ENCODE results near the gene FAT3. TPM values are rescaled to one million over a fixed set of nuclear protein-coding genes. Genes with fewer than 3 reads are reported as not detected.
A peak's percentile ranks its signal among the peaks of the same experiment; 100 is the strongest.

Gene FAT3
- total and polyA plus RNA-seq, 4 experiments from 2014 or later: not detected

DNA sequence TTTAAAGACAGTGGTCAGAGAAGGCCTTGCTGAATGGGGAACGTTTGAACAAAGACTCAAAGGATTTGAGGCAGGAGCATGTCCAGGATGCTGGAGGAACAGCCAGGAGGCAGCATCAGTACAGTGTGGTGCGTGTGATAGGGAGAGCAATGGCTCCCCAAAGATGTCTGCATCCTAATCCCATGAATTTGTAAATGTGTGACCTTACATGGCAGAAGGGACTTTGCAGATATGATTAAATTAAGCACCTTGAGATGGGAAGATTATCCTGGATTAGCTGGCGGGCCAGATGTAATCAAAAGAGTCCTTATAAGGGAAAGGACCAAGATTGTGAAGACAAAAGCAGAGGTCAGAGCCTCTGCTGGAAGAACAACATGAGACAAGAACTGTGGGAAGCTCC, 24.6 kb upstream of the FAT3 start:
- intact Hi-C loops (cut with micrococcal nuclease): no loop called here
- CTCF ChIA-PET (ENCODE audit: partially characterized antibody): no interaction called here

DNA sequence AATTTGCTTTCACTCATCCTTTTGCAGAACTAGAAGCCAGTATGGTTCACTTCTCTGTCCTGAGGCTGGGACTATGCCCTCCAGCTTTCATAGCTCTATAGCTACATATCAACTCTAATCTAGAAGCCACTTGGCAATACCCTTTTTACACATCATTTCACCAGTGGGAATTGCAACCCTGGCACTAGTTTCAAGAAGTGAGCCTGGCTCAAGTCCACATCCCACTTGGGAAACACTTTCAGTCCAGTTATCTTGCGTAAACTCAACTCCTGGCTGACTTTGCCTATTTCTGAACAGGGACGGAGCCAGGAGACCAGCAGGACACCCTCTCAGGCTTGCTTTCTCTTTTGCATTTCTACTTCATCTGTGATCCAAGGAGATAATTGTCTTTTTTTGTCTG, 19.9 kb upstream of the FAT3 start:
- ChIA-PET POLR2A (ENCODE audit: partially characterized antibody) (no interaction called here), CTCF (ENCODE audit: partially characterized antibody) (no interaction called here)
- H3K4me3 ChIP-seq (ENCODE audit: low read length in 2 of 2): no peak overlapping the region
- H3K27ac ChIP-seq (ENCODE audit: low read depth, low read length): no peak overlapping the region
- Mint-ChIP-seq H3K9me3 (peaks cover 0 to 19% (median 6%) of the 10 kb centered on the region in 8 donors), H3K27ac (no peak overlapping the region), H3K4me3 (no peak overlapping the region), H3K36me3 (no peaks in the 10 kb centered on the region), H3K27me3 (no peaks in the 10 kb centered on the region), H3K4me1 (no peaks in the 10 kb centered on the region)
- H3K9me3 ChIP-seq (ENCODE audit: control insufficient read depth in 1 of 2, low read length in 2 of 2): no peaks in the 10 kb centered on the region
- H3K27me3 ChIP-seq (ENCODE audit: insufficient read depth, low read length): no peaks in the 10 kb centered on the region
- no peaks in the 10 kb centered on the region for H3K36me3 ChIP-seq (ENCODE audit: insufficient read depth, low read length)
- intact Hi-C loops (cut with micrococcal nuclease): no loop called here
- DNase-seq: no peak
- no peaks in the 10 kb centered on the region for H3K4me1 ChIP-seq (ENCODE audit: insufficient read depth, low read length)

More for the DNA sequence above, 24.6 kb upstream of the FAT3 start:
- Mint-ChIP-seq H3K36me3 (no peaks in the 10 kb centered on the region), H3K27ac (no peak overlapping the region), H3K4me1 (no peaks in the 10 kb centered on the region), H3K27me3 (no peaks in the 10 kb centered on the region), H3K9me3 (peaks cover 0 to 14% (median 2%) of the 10 kb centered on the region in 8 donors), H3K4me3 (no peak overlapping the region)
- Histone ChIP-seq H3K4me1 (ENCODE audit: insufficient read depth, low read length) (no peaks in the 10 kb centered on the region), H3K27me3 (ENCODE audit: insufficient read depth, low read length) (no peaks in the 10 kb centered on the region), H3K9me3 (ENCODE audit: control insufficient read depth in 1 of 2, low read length in 2 of 2) (no peaks in the 10 kb centered on the region), H3K27ac (ENCODE audit: low read depth, low read length) (no peak overlapping the region), H3K36me3 (ENCODE audit: insufficient read depth, low read length) (no peaks in the 10 kb centered on the region), H3K4me3 (ENCODE audit: low read length in 2 of 2) (no peak overlapping the region)
- POLR2A ChIA-PET (ENCODE audit: partially characterized antibody): no interaction called here
- no peak for DNase-seq

DNA sequence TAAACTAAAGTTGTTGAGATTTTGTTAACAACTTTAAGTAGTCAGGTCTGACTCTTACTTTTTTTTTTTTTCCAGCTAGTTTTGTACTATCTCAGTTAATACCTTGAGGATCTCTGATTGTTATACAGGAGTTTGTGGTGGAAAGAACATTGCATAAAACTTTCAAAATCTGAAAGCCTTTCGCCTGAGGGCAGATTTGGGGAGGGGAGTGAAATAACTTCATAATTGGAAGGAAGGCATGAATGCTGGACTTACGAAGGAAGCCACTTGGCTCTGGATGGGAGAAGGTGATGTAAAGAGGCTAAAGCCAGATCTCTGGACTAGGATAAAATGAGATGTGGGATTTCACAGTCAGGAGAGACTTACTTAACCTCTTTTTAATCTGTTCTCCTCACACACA, 18.2 kb upstream of the FAT3 start:
- H3K4me3 ChIP-seq (ENCODE audit: low read length in 2 of 2): no peak overlapping the region
- H3K9me3 ChIP-seq (ENCODE audit: control insufficient read depth in 1 of 2, low read length in 2 of 2): no peaks in the 10 kb centered on the region
- H3K36me3 Mint-ChIP-seq: no peaks in the 10 kb centered on the region
- no peaks in the 10 kb centered on the region for H3K27me3 ChIP-seq (ENCODE audit: insufficient read depth, low read length)
- H3K9me3 Mint-ChIP-seq: peaks cover 0 to 19% (median 5%) of the 10 kb centered on the region in 8 donors
- H3K27ac ChIP-seq (ENCODE audit: low read depth, low read length): no peak overlapping the region
- no peaks in the 10 kb centered on the region for H3K4me1 Mint-ChIP-seq
- no peaks in the 10 kb centered on the region for H3K27me3 Mint-ChIP-seq
- POLR2A ChIA-PET (ENCODE audit: partially characterized antibody): no interaction called here
- DNase-seq: no peak
- intact Hi-C loops (cut with micrococcal nuclease): no loop called here
- H3K27ac Mint-ChIP-seq: no peak overlapping the region
- no peaks in the 10 kb centered on the region for H3K36me3 ChIP-seq (ENCODE audit: insufficient read depth, low read length)
- no peak overlapping the region for H3K4me3 Mint-ChIP-seq
- H3K4me1 ChIP-seq (ENCODE audit: insufficient read depth, low read length): no peaks in the 10 kb centered on the region
- CTCF ChIA-PET (ENCODE audit: partially characterized antibody): no interaction called here

DNA sequence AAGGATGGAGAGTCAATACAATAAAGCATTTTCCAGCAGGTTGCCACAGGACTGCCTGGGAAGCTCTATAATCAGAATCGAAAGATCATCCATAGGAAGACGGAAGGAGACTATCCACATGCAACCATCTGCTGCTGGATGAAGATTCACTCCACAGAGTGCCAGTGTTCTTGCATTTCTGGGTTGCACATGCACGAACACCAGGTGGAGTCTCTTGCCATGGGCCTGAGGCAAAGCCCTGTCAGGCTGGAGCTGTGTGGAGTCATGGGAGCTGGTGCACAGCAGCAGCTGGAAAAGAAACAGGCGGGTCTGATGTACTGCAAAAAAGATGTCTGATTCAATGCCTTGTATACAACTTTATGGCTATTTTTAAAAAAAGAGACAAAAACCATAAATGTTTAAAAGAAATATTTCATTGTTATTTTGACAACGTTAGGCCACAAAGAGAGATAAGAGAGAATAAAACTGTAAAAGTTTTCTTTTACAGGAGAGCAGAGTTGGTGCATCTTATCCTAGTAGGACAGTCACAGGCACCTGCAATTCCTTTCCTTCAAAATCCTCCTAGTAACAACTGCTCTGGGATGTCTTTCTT, 12.9 kb upstream of the FAT3 start:
- Mint-ChIP-seq H3K36me3 (no peaks in the 10 kb centered on the region), H3K27me3 (no peaks in the 10 kb centered on the region), H3K4me1 (no peaks in the 10 kb centered on the region), H3K4me3 (no peak overlapping the region), H3K9me3 (peaks cover 0 to 10% (median 2%) of the 10 kb centered on the region in 8 donors), H3K27ac (no peak overlapping the region)
- POLR2A ChIA-PET (ENCODE audit: partially characterized antibody): no interaction called here
- DNase-seq: no peak
- intact Hi-C loops (cut with micrococcal nuclease): no loop called here
- H3K27me3 ChIP-seq (ENCODE audit: insufficient read depth, low read length): no peaks in the 10 kb centered on the region
- no peak overlapping the region for H3K4me3 ChIP-seq (ENCODE audit: low read length in 2 of 2)
- no peaks in the 10 kb centered on the region for H3K9me3 ChIP-seq (ENCODE audit: control insufficient read depth in 1 of 2, low read length in 2 of 2)
- H3K36me3 ChIP-seq (ENCODE audit: insufficient read depth, low read length): no peaks in the 10 kb centered on the region
- H3K4me1 ChIP-seq (ENCODE audit: insufficient read depth, low read length): no peaks in the 10 kb centered on the region
- H3K27ac ChIP-seq (ENCODE audit: low read depth, low read length): no peak overlapping the region
- CTCF ChIA-PET (ENCODE audit: partially characterized antibody): no interaction called here

DNA sequence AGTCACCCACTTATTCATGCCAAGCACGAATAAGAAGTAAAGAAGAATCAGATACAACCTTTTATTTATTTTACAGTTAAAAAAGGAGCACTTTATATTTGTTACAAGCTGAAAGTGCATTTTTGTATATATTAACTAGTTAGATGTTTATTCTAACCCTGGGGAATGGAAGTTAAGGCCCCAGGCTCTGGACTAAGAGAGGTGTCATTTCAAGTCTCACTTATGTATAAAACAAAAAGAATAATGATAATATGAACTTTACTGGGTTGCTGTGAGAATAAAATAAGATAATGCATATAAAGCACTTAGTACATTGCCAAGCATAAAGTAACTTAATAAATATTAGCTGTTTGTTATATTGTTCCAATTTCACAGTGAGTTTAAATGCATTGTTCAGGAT, 12.1 kb upstream of the FAT3 start:
- H3K9me3 ChIP-seq (ENCODE audit: control insufficient read depth in 1 of 2, low read length in 2 of 2): no peaks in the 10 kb centered on the region
- no peak for DNase-seq
- no peaks in the 10 kb centered on the region for H3K36me3 Mint-ChIP-seq
- no peaks in the 10 kb centered on the region for H3K27me3 ChIP-seq (ENCODE audit: insufficient read depth, low read length)
- intact Hi-C loops (cut with micrococcal nuclease): no loop called here
- no peaks in the 10 kb centered on the region for H3K36me3 ChIP-seq (ENCODE audit: insufficient read depth, low read length)
- H3K4me1 Mint-ChIP-seq: no peaks in the 10 kb centered on the region
- no peaks in the 10 kb centered on the region for H3K27me3 Mint-ChIP-seq
- no peak overlapping the region for H3K27ac ChIP-seq (ENCODE audit: low read depth, low read length)
- POLR2A ChIA-PET (ENCODE audit: partially characterized antibody): no interaction called here
- no peak overlapping the region for H3K27ac Mint-ChIP-seq
- no peak overlapping the region for H3K4me3 Mint-ChIP-seq
- CTCF ChIA-PET (ENCODE audit: partially characterized antibody): no interaction called here
- no peaks in the 10 kb centered on the region for H3K4me1 ChIP-seq (ENCODE audit: insufficient read depth, low read length)
- peaks cover 0 to 7% (median 3%) of the 10 kb centered on the region in 8 donors for H3K9me3 Mint-ChIP-seq
- H3K4me3 ChIP-seq (ENCODE audit: low read length in 2 of 2): no peak overlapping the region

DNA sequence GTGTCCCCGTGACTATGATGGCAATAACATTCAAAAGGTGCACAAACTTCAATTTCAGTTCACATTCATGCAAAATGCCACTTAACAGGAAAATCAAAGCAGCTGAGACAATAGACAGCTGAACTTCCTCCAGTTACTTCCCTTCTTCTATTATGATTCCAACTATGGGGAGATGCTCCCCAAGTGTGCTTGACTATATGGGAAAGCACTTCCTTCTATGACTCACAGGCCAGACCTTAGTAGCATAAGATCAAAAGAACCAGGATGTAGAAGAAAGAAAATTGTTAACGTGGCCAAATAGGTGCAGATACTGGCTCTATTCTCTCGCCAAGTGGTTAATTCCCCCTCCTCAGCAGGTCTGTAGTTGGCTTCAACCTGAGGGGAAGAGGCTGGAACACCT, 7.8 kb upstream of the FAT3 start:
- H3K4me1 ChIP-seq (ENCODE audit: insufficient read depth, low read length): no peaks in the 10 kb centered on the region
- Mint-ChIP-seq H3K4me1 (no peaks in the 10 kb centered on the region), H3K27ac (no peak overlapping the region), H3K9me3 (peaks cover 0 to 9% (median 5%) of the 10 kb centered on the region in 8 donors), H3K4me3 (peak overlapping the region in 1 of 8 donors; percentile 43), H3K27me3 (no peaks in the 10 kb centered on the region), H3K36me3 (no peaks in the 10 kb centered on the region)
- ChIA-PET POLR2A (ENCODE audit: partially characterized antibody) (no interaction called here), CTCF (ENCODE audit: partially characterized antibody) (no interaction called here)
- no peak for DNase-seq
- intact Hi-C loops (cut with micrococcal nuclease): no loop called here
- H3K36me3 ChIP-seq (ENCODE audit: insufficient read depth, low read length): no peaks in the 10 kb centered on the region
- H3K27ac ChIP-seq (ENCODE audit: low read depth, low read length): no peak overlapping the region
- H3K27me3 ChIP-seq (ENCODE audit: insufficient read depth, low read length): no peaks in the 10 kb centered on the region
- peaks cover 0 to 4% of the 10 kb centered on the region in 2 donors for H3K9me3 ChIP-seq (ENCODE audit: control insufficient read depth in 1 of 2, low read length in 2 of 2)
- no peak overlapping the region for H3K4me3 ChIP-seq (ENCODE audit: low read length in 2 of 2)

DNA sequence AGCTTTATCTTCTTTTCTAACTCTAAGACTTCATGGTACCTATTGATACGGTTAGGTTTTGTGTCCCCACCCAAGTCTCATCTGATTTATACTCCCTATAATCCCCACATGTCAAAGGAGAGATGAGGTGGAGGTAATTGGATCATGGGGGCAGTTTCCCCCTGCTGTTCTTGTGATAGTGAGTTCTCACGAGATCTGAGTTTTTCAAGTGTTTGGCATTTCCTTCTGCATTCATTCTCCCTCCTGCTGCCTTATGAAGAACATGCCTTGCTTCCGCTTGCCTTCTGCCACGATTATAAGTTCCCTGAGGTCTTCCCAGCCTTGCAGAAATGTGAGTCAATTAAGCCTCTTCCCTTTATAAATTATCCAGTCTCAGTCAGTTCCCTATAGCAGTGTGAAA, 5.1 kb upstream of the FAT3 start:
- H3K9me3 ChIP-seq (ENCODE audit: control insufficient read depth in 1 of 2, low read length in 2 of 2): peaks cover 0 to 4% of the 10 kb centered on the region in 2 donors
- Mint-ChIP-seq H3K9me3 (peaks cover 2 to 12% (median 6%) of the 10 kb centered on the region in 8 donors), H3K4me3 (no peak overlapping the region), H3K27me3 (peaks cover 8 to 12% of the 10 kb centered on the region in 2 donors), H3K27ac (no peak overlapping the region), H3K4me1 (no peaks in the 10 kb centered on the region), H3K36me3 (peaks cover 0 to 3% of the 10 kb centered on the region in 2 donors)
- no peaks in the 10 kb centered on the region for H3K27me3 ChIP-seq (ENCODE audit: insufficient read depth, low read length)
- intact Hi-C loops (cut with micrococcal nuclease): no loop called here
- ChIA-PET CTCF (ENCODE audit: partially characterized antibody) (no interaction called here), POLR2A (ENCODE audit: partially characterized antibody) (no interaction called here)
- DNase-seq: no peak
- H3K36me3 ChIP-seq (ENCODE audit: insufficient read depth, low read length): no peaks in the 10 kb centered on the region
- no peak overlapping the region for H3K27ac ChIP-seq (ENCODE audit: low read depth, low read length)
- no peak overlapping the region for H3K4me3 ChIP-seq (ENCODE audit: low read length in 2 of 2)
- no peaks in the 10 kb centered on the region for H3K4me1 ChIP-seq (ENCODE audit: insufficient read depth, low read length)

DNA sequence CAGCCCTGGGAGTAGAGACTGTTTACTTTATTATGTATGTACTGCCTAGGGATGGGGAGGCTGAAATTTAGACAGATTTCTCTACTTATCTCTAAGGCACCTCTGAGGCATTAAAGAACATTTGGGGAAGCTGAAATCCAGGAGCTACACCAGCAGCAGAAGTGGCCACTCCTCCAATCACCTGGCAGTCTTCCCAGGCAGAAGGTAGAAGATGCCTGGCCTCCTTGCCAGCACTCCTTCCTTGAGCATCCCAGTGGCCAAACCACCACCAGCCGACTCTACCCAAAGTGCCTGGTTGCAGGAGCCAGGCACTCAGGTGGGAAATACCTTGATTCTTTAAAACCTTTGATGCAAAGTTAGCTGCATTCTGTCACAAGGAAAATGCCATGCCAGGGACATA, 1.9 kb upstream of the FAT3 start:
- peaks cover 0 to 2% (median under 1%) of the 10 kb centered on the region in 4 donors for H3K4me1 Mint-ChIP-seq
- peaks cover 16 to 17% of the 10 kb centered on the region in 2 donors for H3K27me3 Mint-ChIP-seq

More for the DNA sequence above, 1.9 kb upstream of the FAT3 start:
- Histone ChIP-seq H3K36me3 (ENCODE audit: insufficient read depth, low read length) (no peaks in the 10 kb centered on the region), H3K27ac (ENCODE audit: low read depth, low read length) (no peak overlapping the region), H3K9me3 (ENCODE audit: control insufficient read depth in 1 of 2, low read length in 2 of 2) (peaks cover 0 to 4% of the 10 kb centered on the region in 2 donors), H3K4me1 (ENCODE audit: insufficient read depth, low read length) (no peaks in the 10 kb centered on the region), H3K4me3 (ENCODE audit: low read length in 2 of 2) (no peak overlapping the region), H3K27me3 (ENCODE audit: insufficient read depth, low read length) (no peaks in the 10 kb centered on the region)
- peaks cover 0 to 17% (median 6%) of the 10 kb centered on the region in 8 donors for H3K9me3 Mint-ChIP-seq
- ChIA-PET POLR2A (ENCODE audit: partially characterized antibody) (no interaction called here), CTCF (ENCODE audit: partially characterized antibody) (no interaction called here)
- H3K27ac Mint-ChIP-seq: no peak overlapping the region
- intact Hi-C loops (cut with micrococcal nuclease): no loop called here
- peaks cover 0 to 3% of the 10 kb centered on the region in 2 donors for H3K36me3 Mint-ChIP-seq
- DNase-seq: peak in 1 of 5 donors; percentile 42
- no peak overlapping the region for H3K4me3 Mint-ChIP-seq
